IMR-90 (cell line): ENCODE measurements around the gene DNAH5. TPM values are rescaled to one million over a fixed set of nuclear protein-coding genes. Genes with fewer than 3 reads are reported as not detected.

Source experiments
- ATAC-seq: fragments of 200-7000 bp; cut with Tn5 transposase; 2 replicates; pipeline ENCODE4 v1.9.1; 2020; ENCODE audit warnings: low read depth, mild to moderate bottlenecking, moderate library complexity
- BruUV-seq: library from RNA; stranded (reverse); fragments of 400-500 nt; replicated peaks from 2 replicates; lab custom pipeline; 2021; lab: Mats Ljungman, UMichigan
- CTCF ChIA-PET: fragments of 300-600 bp; formaldehyde crosslinking; extraction: SDS; loops from one replicate; lab custom pipeline; 2021; ENCODE audit warnings: antibody characterized with exemption; lab: Yijun Ruan, JAX
- POLR2A ChIA-PET: fragments of 300-600 bp; sonication (Branson Sonifier 250); formaldehyde crosslinking; loops from one replicate; lab custom pipeline; 2022; ENCODE audit warnings: antibody characterized with exemption; ENCODE audit not compliant: unreplicated experiment; lab: Charles Lee
- DNase-seq: peaks from one replicate; pipeline ENCODE4 v3.0.0; 2013
- H2AFZ ChIP-seq: replicated peaks from 2 replicates; pipeline ENCODE3; 2013; ENCODE audit warnings: low read length, mild to moderate bottlenecking; ENCODE audit not compliant: poor library complexity
- H2AK5ac ChIP-seq: 2 replicates; pipeline ENCODE4 v1.6.1; 2013; ENCODE audit warnings: low read depth, low read length, inconsistent platforms
- H2AK9ac ChIP-seq: replicated peaks from 2 replicates; pipeline ENCODE3; 2013; ENCODE audit warnings: mild to moderate bottlenecking, low read depth, low read length, moderate library complexity; ENCODE audit not compliant: poor library complexity
- H2BK120ac ChIP-seq: 2 replicates; pipeline ENCODE4 v1.6.1; 2013; ENCODE audit warnings: low read depth, low read length, inconsistent platforms
- H2BK15ac ChIP-seq: 3 replicates; pipeline ENCODE4 v1.6.1; 2013; ENCODE audit warnings: low read depth, low read length, inconsistent platforms
- H2BK20ac ChIP-seq: 2 replicates; pipeline ENCODE4 v1.6.1; 2013; ENCODE audit warnings: low read depth, mild to moderate bottlenecking, inconsistent platforms, low read length, moderate library complexity
- H2BK5ac ChIP-seq: 2 replicates; pipeline ENCODE4 v1.6.1; 2013; ENCODE audit warnings: mild to moderate bottlenecking, low read depth, low read length, inconsistent platforms; ENCODE audit not compliant: poor library complexity, severe bottlenecking
- H3K14ac ChIP-seq: replicated peaks from 2 replicates; pipeline ENCODE4 v1.6.1; 2013; ENCODE audit warnings: low read depth, low read length, inconsistent platforms
- H3K18ac ChIP-seq: 2 replicates; pipeline ENCODE4 v1.6.1; 2013; ENCODE audit warnings: low read depth, low read length, control low read depth
- H3K23ac ChIP-seq: 2 replicates; pipeline ENCODE4 v1.6.1; 2013; ENCODE audit warnings: low read depth, low read length, inconsistent platforms
- H3K27ac ChIP-seq: 2 replicates; pipeline ENCODE4 v1.5.1; 2013; ENCODE audit warnings: mild to moderate bottlenecking, control low read depth, low read length; ENCODE audit not compliant: insufficient read depth
- H3K27me3 ChIP-seq: 2 replicates; pipeline ENCODE4 v1.6.1; 2013; ENCODE audit warnings: low read length; ENCODE audit not compliant: control insufficient read depth, insufficient read depth
- H3K36me3 ChIP-seq: 2 replicates; pipeline ENCODE4 v1.6.1; 2013; ENCODE audit warnings: low read length, mixed read lengths; ENCODE audit not compliant: control insufficient read depth, insufficient read depth
- H3K4ac ChIP-seq: 2 replicates; pipeline ENCODE4 v1.6.1; 2013; ENCODE audit warnings: low read depth, low read length, inconsistent platforms
- H3K4me1 ChIP-seq: 2 replicates; pipeline ENCODE4 v1.6.1; 2013; ENCODE audit warnings: low read length, mixed read lengths; ENCODE audit not compliant: control insufficient read depth, insufficient read depth
- H3K4me2 ChIP-seq: 2 replicates; pipeline ENCODE4 v1.6.1; 2013; ENCODE audit warnings: low read depth, mild to moderate bottlenecking, control low read depth, low read length, moderate library complexity
- H3K4me3 ChIP-seq: 2 replicates; pipeline ENCODE4 v1.5.1; 2013; ENCODE audit warnings: low read depth, mild to moderate bottlenecking, control low read depth, low read length, moderate library complexity; ENCODE audit not compliant: insufficient read depth
- H3K56ac ChIP-seq: 2 replicates; pipeline ENCODE4 v1.6.1; 2013; ENCODE audit warnings: low read length, inconsistent platforms; ENCODE audit not compliant: insufficient read depth; ENCODE audit errors: extremely low read depth
- H3K79me1 ChIP-seq, 2 experiments: 2 replicates each; pipeline ENCODE4 v1.6.1; 2013; ENCODE audit warnings: low read length in 2 of 2, inconsistent platforms in 1 of 2, low read depth in 1 of 2
- H3K9ac ChIP-seq: 2 replicates; pipeline ENCODE4 v1.6.1; 2013; ENCODE audit warnings: low read depth, low read length, control low read depth
- H3K9me1 ChIP-seq: 2 replicates; pipeline ENCODE4 v1.6.1; 2013; ENCODE audit warnings: low read length, inconsistent platforms; ENCODE audit not compliant: insufficient read depth
- H3K9me3 ChIP-seq: 2 replicates; pipeline ENCODE4 v1.6.1; 2013; ENCODE audit warnings: low read length; ENCODE audit not compliant: control insufficient read depth, insufficient read depth
- H4K20me1 ChIP-seq: 2 replicates; pipeline ENCODE4 v1.6.1; 2013; ENCODE audit warnings: low read length, inconsistent platforms; ENCODE audit not compliant: insufficient read depth
- H4K5ac ChIP-seq: 2 replicates; pipeline ENCODE4 v1.6.1; 2013; ENCODE audit warnings: mild to moderate bottlenecking, low read depth, low read length, control low read depth
- H4K8ac ChIP-seq, 2 experiments: 2 replicates each; pipeline ENCODE4 v1.6.1; 2013; ENCODE audit warnings: low read depth in 2 of 2, low read length in 2 of 2, control low read depth in 1 of 2, inconsistent platforms in 1 of 2
- H4K91ac ChIP-seq: 2 replicates; pipeline ENCODE4 v1.6.1; 2013; ENCODE audit warnings: low read depth, low read length, inconsistent platforms; ENCODE audit not compliant: insufficient read depth
- CEBPB ChIP-seq: IDR thresholded peaks from 2 replicates; pipeline ENCODE4 v1.6.1; 2012; ENCODE audit warnings: low read depth, low read length, improper control_type of control experiment
- CHD1 ChIP-seq: IDR thresholded peaks from 2 replicates; pipeline ENCODE4 v1.6.1; 2012; ENCODE audit warnings: low read depth, low read length, improper control_type of control experiment
- CTCF ChIP-seq: conservative IDR thresholded peaks from 2 replicates; pipeline ENCODE4 v1.5.1; 2012; ENCODE audit warnings: mild to moderate bottlenecking, low read depth, low read length, improper control_type of control experiment
- ELK1 ChIP-seq: fragments of 150-350 bp; IDR thresholded peaks from 2 replicates; pipeline ENCODE4 v1.6.1; 2016; ENCODE audit warnings: low read depth, mild to moderate bottlenecking, low read length, moderate library complexity, borderline replicate concordance
- FOS ChIP-seq: fragments of 150-350 bp; IDR thresholded peaks from 2 replicates; pipeline ENCODE4 v1.6.1; 2016; ENCODE audit warnings: low read depth, low read length
- MAFK ChIP-seq: IDR thresholded peaks from 2 replicates; pipeline ENCODE4 v1.6.1; 2012; ENCODE audit warnings: low read depth, low read length, improper control_type of control experiment
- MAZ ChIP-seq: IDR thresholded peaks from 2 replicates; pipeline ENCODE4 v1.6.1; 2012; ENCODE audit warnings: low read depth, mild to moderate bottlenecking, low read length, improper control_type of control experiment, moderate library complexity, borderline replicate concordance
- MXI1 ChIP-seq: IDR thresholded peaks from 2 replicates; pipeline ENCODE4 v1.6.1; 2012; ENCODE audit warnings: low read depth, mild to moderate bottlenecking, low read length, moderate library complexity, borderline replicate concordance
- NFE2L2 ChIP-seq: fragments of 150-350 bp; IDR thresholded peaks from 2 replicates; pipeline ENCODE4 v1.6.1; 2016; ENCODE audit warnings: low read depth, mild to moderate bottlenecking, low read length
- POLR2A ChIP-seq: IDR thresholded peaks from 2 replicates; pipeline ENCODE4 v1.6.1; 2012; ENCODE audit warnings: mild to moderate bottlenecking, low read depth, low read length
- RAD21 ChIP-seq: IDR thresholded peaks from 2 replicates; pipeline ENCODE4 v1.6.1; 2012; ENCODE audit warnings: low read length, improper control_type of control experiment
- RCOR1 ChIP-seq: IDR thresholded peaks from 2 replicates; pipeline ENCODE4 v1.6.1; 2012; ENCODE audit warnings: mild to moderate bottlenecking, low read length, improper control_type of control experiment; ENCODE audit not compliant: insufficient replicate concordance
- RFX5 ChIP-seq: IDR thresholded peaks from 2 replicates; pipeline ENCODE4 v1.8.0; 2012; ENCODE audit warnings: low read depth, mild to moderate bottlenecking, low read length, moderate library complexity
- SMC3 ChIP-seq: fragments of 150-350 bp; IDR thresholded peaks from 2 replicates; pipeline ENCODE4 v1.6.1; 2016; ENCODE audit warnings: low read depth, mild to moderate bottlenecking, antibody characterized with exemption, low read length, moderate library complexity
- USF2 ChIP-seq: fragments of 150-350 bp; IDR thresholded peaks from 2 replicates; pipeline ENCODE4 v1.6.1; 2017; ENCODE audit warnings: mild to moderate bottlenecking, antibody characterized with exemption, low read length, low read depth
- WGBS, 2 experiments: methylation state at CpG; one replicate each; pipeline versions ENCODE4 v1.1.5 to v1.1.7; 2013; ENCODE audit warnings: missing lambda C conversion rate in 2 of 2; ENCODE audit not compliant: insufficient read length in 1 of 2; ENCODE audit errors: extremely low coverage in 2 of 2; 5-methylcytosine and 5-hydroxymethylcytosine counted together
- dilution Hi-C: fragments of 300-500 bp; cut with HindIII; formaldehyde crosslinking; loops from one replicate; pipeline ENCODE4 v1.14.3; 2018; ENCODE audit warnings: low sequenced_read_pairs; ENCODE audit not compliant: unreplicated experiment
- in situ Hi-C: fragments of 300-500 bp; cut with MboI; formaldehyde crosslinking; loops from 3 replicates; pipeline ENCODE4 v1.14.3; 2019; ENCODE audit warnings: low sequenced_read_pairs, inconsistent platforms, mixed read lengths
- intact Hi-C: fragments of 100-400 bp; cut with micrococcal nuclease; formaldehyde crosslinking; loops from 2 replicates; pipeline ENCODE4 v1.10.0; 2022
- polyA plus RNA-seq, 3 experiments: library from polyadenylated mRNA; depleted of rRNA; stranded (reverse); fragments of >200 nt; gene quantifications; 2 replicates each; pipeline ENCODE4 v1.2.3, GENCODE V29; 2012; ENCODE audit warnings: low replicate concordance in 1 of 3
- total RNA-seq: library from RNA; depleted of rRNA; stranded (reverse); fragments of >200 nt; gene quantifications from 2 replicates; pipeline ENCODE4 v1.2.3, GENCODE V29; 2012

Gene DNAH5
- total and polyA plus RNA-seq, 2 of the 4 experiments (the other 2 are of a cell fraction), result 1.9 to 4.3 TPM

DNA sequence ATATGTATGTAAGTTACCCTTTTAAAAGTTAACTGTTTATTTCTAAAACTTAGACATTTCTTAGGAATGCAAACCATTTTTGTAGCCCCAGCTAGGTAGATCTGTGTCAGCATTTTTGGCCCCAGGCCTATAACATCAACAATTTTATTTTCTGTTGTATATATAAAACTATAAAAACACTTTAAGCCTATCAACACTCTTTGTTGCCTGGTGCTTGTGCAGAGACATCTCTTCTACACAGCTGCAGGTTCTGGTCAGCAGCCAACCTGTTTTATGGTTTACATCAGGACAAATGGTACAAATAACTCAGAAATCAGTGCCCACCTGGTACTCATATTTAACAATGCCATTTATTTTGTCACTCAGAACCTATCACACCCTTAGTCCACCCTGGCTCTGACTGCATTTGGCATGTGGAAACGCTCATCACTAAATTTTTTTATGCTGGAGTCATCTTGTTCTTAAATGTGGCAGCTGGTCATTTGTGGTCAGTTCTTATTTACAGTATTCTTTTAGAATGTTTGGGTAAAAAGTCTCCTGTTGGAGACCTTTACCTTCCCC lies 173.4 kb downstream of the DNAH5 start:
- dilution Hi-C loops (no loop called here), intact Hi-C loops (loop anchor here (5.0 kb wide), 1 partner anchor 109 kb away; no protein-coding TSS in a partner anchor), in situ Hi-C loops (no loop called here)
- ATAC-seq (peak; percentile 86), DNase-seq (peak; percentile 88)
- peak overlapping the region; percentile 82 for H3K4ac ChIP-seq
- H2AK5ac ChIP-seq, result no peak overlapping the region
- H4K91ac ChIP-seq, result peak overlapping the region; percentile 63; the same call in 1 of the 2 replicates
- peak overlapping the region; percentile 30; the same call in 1 of the 2 replicates for H3K27ac ChIP-seq
- no peaks in the 10 kb centered on the region for H3K27me3 ChIP-seq
- POLR2A ChIA-PET, result no interaction called here
- H3K14ac ChIP-seq, result no peak overlapping the region
- H4K20me1 ChIP-seq, result no peaks in the 10 kb centered on the region
- H3K56ac ChIP-seq, result no peak overlapping the region
- no peak overlapping the region for H4K5ac ChIP-seq
- peaks cover 14% of the 10 kb centered on the region for H3K4me1 ChIP-seq
- H3K4me3 ChIP-seq, result no peak overlapping the region
- H2BK5ac ChIP-seq, result peak overlapping the region; percentile 88
- peaks cover 11% of the 10 kb centered on the region for H3K36me3 ChIP-seq
- peak overlapping the region; percentile 94 for H2BK120ac ChIP-seq
- H2AK9ac ChIP-seq, result no peak overlapping the region
- H3K9ac ChIP-seq, result no peak overlapping the region
- no CpG with 5 or more reads among the region's 1 CpG for WGBS, 2 experiments
- H3K79me1 ChIP-seq, result no peaks in the 10 kb centered on the region
- H2BK15ac ChIP-seq, result peak overlapping the region; percentile 64; the same call in 1 of the 3 replicates
- peak overlapping the region; percentile 62; the same call in 1 of the 2 replicates for H3K4me2 ChIP-seq
- H2BK20ac ChIP-seq, result peak overlapping the region; percentile 87; the same call in 1 of the 2 replicates
- peak overlapping the region in 1 of 2 experiments; percentile 79; a peak in 2 of 4 replicates for H4K8ac ChIP-seq
- CTCF ChIA-PET, result interaction anchor here (1.0 kb wide), 1 partner anchor 186 kb away, joined by 3 read pairs; no protein-coding TSS in a partner anchor
- H2AFZ ChIP-seq, result peak overlapping the region; percentile 60
- H3K23ac ChIP-seq, result peak overlapping the region; percentile 77; the same call in 1 of the 2 replicates
- H3K18ac ChIP-seq, result peak overlapping the region; percentile 39; the same call in 1 of the 2 replicates
- peaks cover 10% of the 10 kb centered on the region for H3K9me1 ChIP-seq
- no TSS peak for BruUV-seq
- no peaks in the 10 kb centered on the region for H3K9me3 ChIP-seq
- no peak for TF ChIP-seq RAD21
- TF ChIP-seq MXI1, result no peak
- no peak for TF ChIP-seq SMC3
- no peak for TF ChIP-seq ELK1
- no peak for TF ChIP-seq CEBPB
- no peak for TF ChIP-seq MAZ
- TF ChIP-seq CHD1, result no peak
- TF ChIP-seq FOS, result peak; percentile 54; the same call in 1 of the 2 replicates
- no peak for TF ChIP-seq RFX5
- TF ChIP-seq NFE2L2, result no peak
- no peak for TF ChIP-seq RCOR1
- no peak for TF ChIP-seq POLR2A
- TF ChIP-seq CTCF, result no peak
- no peak for TF ChIP-seq USF2
- peak; percentile 92 for TF ChIP-seq MAFK
